GM21515 (cell line): ENCODE results near the gene LRP10.
"Not testable (repeated sequence)": the region's sequence is repeated elsewhere in the genome, so short reads cannot be mapped to it uniquely, and the experiment has no call there.

ENCODE experiments used
- ATAC-seq: cut with Tn5 transposase; IDR thresholded peaks from one replicate; pipeline ENCODE4 v1.9.1; 2021; ENCODE audit not compliant: unreplicated experiment

LRP10 gene

GRCh38 chr14:22842211-22843122 is 29.1 kb upstream of the LRP10 start:
- no peak for ATAC-seq

GRCh38 chr14:22843123-22843925 is 28.2 kb upstream of the LRP10 start:
- no peak for ATAC-seq

GRCh38 chr14:22844221-22845102 is 27.1 kb upstream of the LRP10 start:
- ATAC-seq = no peak

- no peak for ATAC-seq
These were observed 26.5 kb upstream of the LRP10 start for GRCh38 chr14:22845103-22845394.

- ATAC-seq = no peak
These were observed 25.5 kb upstream of the LRP10 start for GRCh38 chr14:22845821-22846625.

GRCh38 chr14:22846811-22847307 is 24.7 kb upstream of the LRP10 start:
- no peak for ATAC-seq

GRCh38 chr14:22847661-22848341 is 23.7 kb upstream of the LRP10 start:
- no peak for ATAC-seq

- ATAC-seq = no peak
These were observed 23.0 kb upstream of the LRP10 start for GRCh38 chr14:22848351-22849164.

- no peak for ATAC-seq
These were observed 22.2 kb upstream of the LRP10 start for GRCh38 chr14:22849212-22849819.

GRCh38 chr14:22850944-22851764 is 20.4 kb upstream of the LRP10 start:
- no peak for ATAC-seq

GRCh38 chr14:22852178-22852577 is 19.4 kb upstream of the LRP10 start:
- not testable (repeated sequence) for ATAC-seq

- ATAC-seq = no peak
These were observed 19.0 kb upstream of the LRP10 start for GRCh38 chr14:22852599-22852939.

- ATAC-seq = peak; percentile 75
These were observed 18.4 kb upstream of the LRP10 start for GRCh38 chr14:22852940-22853767.

GRCh38 chr14:22854296-22854695 is 17.2 kb upstream of the LRP10 start:
- not testable (repeated sequence) for ATAC-seq

GRCh38 chr14:22854963-22855724 is 16.4 kb upstream of the LRP10 start:
- no peak for ATAC-seq

GRCh38 chr14:22856428-22856827 is 15.1 kb upstream of the LRP10 start:
- ATAC-seq = no peak
